HL-60/S4 (cell line): ENCODE results near the gene FTH1.

Source experiments
- in situ Hi-C: fragments of 300-500 bp; cut with MboI; formaldehyde crosslinking; loops from 2 replicates; pipeline ENCODE4 v1.14.3; 2022; ENCODE audit warnings: low sequenced_read_pairs

The FTH1 gene

DNA sequence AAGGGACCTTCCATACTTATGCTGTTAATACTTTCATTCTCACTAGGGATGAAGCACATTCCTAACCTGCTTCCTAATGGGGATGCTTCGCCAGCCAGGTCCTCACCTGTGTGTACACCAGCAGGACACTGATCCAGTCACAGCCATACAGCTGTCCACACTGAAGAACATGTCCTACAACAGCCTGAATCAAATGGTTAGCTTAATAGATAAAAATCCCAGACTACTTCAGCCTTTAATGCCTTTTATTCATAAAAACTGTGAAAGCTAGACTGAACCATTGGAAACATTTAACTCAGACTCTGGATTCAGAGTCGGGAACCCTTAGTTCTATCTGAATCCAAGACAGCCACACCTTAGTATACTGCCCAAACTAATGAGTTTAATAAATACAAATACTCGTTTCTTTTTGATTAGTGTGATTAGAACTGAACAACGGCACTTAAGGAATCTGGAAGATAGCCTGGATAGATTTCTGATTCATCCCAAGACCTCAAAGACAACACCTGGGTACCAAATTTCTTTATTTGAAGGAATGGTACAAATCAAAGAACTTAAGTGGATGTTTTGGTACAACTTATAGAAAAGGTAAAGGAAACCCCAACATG lies 3.3 kb downstream of the FTH1 start:
- in situ Hi-C loops = no loop called here

DNA sequence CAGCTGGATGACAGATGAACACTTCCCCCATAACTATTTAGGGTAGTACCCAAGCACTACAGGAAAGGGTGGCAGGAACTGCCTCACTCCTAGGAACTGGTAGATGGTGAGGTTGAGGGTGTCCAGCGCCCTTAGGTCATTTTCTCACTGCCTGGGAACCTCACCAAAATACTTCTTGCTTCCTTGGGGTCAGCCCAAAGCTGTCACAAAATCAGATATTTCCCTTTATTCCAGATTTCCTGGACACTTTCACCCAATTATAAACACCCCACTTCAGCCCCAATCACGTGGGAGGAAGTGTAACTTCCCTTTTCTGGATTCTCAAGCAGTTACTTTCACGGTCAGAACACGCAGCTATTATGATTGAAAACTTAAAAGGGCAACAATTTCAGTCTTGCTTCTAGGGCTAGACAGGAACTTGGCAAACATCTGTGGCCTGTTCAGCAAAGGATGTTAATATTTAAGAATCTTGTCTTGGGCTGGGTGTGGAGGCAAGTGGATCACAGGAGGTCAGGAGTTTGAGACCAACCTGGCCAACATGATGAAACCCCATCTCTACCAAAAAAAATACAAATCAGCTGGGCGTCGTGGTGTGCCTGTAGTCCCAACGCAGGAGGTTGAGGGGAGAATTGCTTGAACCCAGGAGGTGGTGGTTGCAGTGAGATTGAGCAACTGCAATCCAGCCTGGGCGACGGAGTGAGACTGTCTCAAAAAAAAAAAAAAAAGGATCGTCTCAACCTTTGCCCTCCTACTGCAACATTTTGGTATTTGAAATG lies 4.0 kb downstream of the FTH1 start:
- in situ Hi-C loops = no loop called here

DNA sequence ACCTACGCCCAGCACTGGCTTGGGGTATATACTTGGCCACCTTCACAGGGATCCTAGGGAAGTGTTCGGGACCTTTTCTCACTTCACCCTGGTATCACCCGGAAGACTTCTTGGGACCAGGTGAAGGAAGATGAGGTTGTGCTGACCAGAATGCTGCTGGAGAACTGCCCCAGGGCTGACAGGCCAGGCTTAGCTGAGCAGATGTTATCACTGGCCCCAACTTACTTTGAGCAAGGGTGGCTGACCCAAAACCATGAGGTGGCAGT lies 4.5 kb downstream of the FTH1 start:
- in situ Hi-C loops = no loop called here

DNA sequence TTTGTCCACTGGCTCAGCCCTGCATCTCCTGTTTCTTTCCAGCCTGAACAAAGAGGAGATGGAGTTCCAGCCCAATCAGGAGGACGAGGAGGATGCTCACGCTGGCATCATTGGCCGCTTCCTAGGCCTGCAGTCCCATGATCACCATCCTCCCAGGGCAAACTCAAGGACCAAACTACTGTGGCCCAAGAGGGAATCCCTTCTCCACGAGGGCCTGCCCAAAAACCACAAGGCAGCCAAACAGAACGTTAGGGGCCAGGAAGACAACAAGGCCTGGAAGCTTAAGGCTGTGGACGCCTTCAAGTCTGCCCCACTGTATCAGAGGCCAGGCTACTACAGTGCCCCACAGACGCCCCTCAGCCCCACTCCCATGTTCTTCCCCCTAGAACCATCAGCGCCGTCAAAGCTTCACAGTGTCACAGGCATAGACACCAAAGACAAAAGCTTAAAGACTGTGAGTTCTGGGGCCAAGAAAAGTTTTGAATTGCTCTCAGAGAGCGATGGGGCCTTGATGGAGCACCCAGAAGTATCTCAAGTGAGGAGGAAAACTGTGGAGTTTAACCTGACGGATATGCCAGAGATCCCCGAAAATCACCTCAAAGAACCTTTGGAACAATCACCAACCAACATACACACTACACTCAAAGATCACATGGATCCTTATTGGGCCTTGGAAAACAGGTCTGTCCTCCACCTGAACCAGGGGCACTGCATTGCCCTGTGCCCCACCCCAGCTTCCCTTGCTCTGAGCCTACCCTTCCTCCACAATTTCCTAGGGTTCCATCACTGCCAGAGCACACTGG lies 5.0 kb downstream of the FTH1 start:
- in situ Hi-C loops = no loop called here

DNA sequence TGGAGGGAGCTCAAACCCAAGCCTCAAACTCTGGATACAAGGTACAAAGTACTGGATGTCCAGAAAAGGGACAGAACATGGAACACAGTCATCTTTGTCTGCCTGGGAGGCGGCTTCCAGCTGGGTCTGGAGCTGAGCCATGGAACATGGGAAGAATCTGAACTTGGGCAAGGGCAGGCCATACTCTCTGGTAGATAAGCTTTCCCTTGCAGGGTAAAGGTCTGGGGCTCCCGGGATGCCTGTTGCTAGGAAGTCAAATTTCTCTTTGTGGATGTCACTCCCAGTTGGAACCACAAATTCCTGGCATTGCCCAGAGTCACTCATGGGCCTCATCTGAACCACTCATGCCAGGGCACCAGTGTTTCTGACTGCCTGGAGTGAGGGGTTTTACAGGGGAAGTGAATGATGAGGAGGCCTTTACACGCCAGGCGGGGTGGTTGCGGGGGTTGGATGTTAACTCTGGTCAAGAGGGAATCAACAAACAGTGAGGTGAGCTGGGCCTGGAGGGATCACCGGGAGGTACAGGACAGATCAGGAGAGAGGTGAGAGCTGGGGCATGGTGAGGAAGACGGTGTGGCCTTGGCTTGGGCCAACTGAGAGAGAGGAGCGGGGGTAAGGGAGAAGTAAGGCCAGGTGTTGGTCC lies 5.7 kb downstream of the FTH1 start:
- in situ Hi-C loops = no loop called here

DNA sequence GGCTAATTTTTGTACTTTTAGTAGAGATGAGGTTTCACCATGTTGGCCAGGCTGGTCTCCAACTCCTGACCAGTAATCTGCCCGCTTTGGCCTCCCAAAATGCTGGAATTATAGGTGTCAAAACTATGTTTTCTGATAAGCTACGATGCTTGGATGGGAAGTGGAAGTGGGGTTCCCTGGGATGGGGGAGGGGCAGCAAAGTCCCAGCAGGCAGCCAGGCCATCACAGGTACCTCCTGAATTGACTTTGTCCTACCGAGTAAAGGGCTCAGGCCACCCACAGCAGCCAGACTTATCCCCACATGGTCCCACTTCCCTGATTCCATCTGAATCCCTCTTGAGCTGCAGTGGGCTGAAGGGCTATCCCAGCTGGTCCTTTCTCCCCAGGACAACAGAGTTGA lies 6.9 kb downstream of the FTH1 start:
- in situ Hi-C loops = no loop called here

DNA sequence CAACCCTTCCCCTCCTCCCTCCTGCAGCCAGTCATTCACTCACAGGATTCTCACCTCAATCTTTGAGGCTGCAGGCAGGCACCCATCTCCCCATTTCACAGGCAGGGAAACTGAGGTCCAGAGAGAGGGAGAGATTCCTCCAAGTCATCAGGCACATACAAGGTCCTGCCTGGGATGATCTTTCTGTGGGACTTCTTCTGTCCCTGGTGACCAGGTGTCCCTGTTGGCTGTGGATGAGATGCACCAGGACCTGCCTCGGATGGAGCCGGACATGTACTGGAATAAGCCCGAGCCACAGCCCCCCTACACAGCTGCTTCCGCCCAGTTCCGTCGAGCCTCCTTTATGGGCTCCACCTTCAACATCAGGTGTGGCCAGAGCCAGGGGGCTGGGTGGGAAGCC lies 7.8 kb downstream of the FTH1 start:
- in situ Hi-C loops = no loop called here

DNA sequence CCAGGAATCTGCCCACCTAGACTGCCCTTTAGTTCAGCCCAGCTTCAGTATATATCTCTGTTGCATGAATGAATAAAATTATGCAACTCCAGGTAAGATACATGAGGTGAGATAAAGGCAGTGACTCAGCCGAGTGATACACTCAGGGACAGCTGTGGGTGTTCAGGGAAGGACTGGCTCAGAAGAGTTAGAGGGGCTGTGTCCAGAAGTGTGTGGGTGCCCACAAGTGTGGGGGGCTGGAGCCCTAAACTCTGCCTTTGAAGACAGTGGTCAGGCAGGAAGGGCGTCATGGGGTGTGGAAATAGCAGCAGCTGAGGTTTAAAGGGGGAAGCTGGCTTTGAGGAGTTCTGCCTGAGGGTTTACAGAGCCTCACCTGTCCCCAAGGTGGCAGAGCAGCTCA lies 8.3 kb downstream of the FTH1 start:
- in situ Hi-C loops = no loop called here

DNA sequence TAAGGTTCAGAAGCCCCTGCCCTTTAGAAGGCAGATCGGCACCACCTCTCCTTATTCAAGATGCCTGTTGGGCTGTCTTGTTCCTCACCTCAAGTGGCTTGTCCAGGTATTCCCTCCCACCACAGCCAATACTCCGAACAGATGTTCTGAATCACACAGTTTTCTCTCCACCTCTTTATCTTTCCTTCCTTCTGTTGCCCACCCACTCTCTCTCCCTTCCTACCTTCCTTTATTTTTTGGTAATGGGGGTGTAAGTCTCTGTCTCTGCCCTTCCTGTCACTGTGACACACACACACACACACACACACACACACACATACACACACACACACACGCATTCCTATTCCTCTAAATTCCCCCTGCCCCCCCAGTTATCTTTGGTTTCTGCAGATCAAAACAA lies 8.8 kb downstream of the FTH1 start:
- in situ Hi-C loops = no loop called here

DNA sequence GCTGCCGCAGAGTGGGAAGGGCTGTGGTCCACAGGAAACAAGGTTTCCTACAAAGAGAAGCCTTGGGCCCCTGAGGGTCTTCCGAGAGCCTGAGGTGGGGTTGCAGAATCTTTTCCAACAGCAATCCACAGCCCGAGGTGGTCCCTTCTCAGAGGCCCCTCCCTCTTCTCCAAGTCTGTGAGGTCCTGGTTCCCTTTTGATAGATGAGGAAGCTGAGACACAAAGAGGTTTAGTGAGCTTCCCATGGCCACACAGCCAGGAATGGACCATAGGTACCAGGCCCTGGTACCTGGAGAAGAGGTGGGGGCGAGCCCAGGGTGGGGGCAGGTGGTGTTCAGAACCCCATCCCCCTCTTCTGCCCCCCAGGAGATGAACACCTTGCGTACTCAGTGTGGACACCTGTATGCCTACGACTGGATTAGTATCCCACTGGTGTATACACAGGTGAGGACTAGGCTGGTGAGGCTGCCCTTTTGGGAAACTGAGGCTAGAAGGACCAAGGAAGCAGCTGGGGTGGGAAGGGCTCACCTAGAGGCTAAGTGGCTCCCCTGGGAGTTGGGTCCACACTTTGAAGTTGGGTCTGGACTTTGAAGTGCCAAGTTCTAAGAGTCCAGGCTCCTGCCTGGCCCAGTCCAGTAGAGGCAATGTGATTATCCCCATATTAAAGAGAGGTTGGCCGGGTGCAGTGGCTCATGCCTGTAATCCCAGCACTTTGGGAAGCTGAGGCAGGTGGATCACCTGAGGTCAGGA lies 10.2 kb downstream of the FTH1 start:
- in situ Hi-C loops = no loop called here

DNA sequence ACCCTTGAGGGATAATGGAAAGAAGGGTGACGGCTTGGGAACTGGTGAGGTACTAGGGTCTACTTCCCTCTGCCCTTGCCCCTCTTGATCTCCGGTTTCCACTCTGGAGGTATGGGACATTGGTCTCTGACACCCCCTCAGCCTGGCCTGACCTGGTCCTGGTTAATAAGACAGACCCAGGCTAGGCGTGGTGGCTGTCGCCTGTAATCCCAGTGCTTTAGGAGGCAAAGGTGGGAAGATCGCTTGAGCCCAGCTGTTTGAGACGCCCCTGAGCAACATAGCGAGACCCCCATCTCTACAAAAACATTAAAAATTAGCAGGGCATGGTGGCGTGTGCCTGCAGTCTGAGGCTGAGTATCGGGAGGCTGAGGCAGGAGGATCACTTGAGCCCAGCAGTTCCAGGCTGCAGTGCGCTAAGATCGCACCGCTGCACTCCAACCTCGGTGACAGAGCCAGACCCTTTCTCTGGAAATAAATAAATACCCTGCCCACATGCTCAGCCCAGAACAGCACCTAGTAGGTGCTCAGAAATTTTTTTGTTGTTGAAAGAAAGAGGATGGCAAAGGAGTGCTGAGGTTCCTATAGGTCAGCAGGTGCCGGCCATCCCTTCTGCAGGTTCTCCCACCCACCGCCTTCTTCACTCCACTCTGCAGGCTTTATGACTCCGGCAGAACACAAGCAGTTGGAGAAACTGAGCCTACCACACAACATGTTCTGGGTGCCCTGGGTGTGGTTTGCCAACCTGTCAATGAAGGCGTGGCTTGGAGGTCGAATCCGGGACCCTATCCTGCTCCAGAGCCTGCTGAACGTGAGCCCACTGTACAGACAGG lies 11.0 kb downstream of the FTH1 start:
- in situ Hi-C loops = no loop called here

DNA sequence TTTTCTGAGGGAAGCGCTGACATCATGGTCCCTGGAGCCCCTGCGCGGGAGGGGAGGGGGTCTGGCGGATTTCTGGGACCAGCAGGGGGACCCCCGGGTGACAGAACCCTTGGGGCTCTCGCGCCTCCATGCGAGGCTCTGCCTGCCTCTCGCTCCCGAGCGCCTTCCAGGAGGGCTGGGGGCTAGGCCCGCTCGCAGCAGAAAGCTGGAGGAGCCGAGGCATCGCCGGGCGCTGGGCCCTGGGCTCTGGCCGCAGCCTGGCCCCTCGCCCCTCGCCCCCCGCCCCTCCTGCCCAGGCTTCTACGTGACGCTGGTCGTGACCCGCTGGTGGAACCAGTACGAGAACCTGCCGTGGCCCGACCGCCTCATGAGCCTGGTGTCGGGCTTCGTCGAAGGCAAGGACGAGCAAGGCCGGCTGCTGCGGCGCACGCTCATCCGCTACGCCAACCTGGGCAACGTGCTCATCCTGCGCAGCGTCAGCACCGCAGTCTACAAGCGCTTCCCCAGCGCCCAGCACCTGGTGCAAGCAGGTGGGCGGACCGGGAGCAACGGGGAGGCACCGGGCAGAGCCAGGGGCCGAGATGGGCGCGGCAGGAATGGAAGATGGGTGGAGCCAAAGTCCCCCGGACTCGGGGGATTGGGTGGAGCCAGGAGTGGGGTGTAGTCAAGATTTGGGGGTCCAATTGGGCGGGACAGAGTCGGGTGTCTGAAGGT lies 11.9 kb downstream of the FTH1 start:
- in situ Hi-C loops = no loop called here

DNA sequence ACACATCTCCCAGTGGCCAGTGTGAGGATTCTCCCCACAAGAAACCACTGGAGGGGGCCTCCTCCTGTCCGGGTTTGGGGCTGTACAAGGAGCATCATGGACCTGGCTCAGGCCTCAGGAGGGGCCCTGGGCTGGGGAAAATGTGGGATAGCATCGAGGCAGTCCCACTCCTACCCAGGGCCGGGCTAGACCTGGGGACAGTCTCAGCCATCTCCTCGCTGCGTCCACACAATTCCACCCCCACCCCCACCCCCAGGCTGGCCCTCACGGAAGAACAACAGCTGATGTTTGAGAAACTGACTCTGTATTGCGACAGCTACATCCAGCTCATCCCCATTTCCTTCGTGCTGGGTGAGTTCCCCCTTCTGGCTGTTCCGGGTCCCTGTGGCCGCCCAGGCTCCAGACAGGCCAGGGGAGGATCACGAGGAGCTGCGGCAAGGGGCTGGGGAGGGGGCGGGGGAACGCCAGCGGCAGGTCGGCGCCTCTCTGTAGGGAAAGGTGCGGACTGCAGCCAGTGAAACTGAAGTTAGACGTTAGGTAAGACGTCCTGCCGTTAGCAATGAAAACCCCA lies 12.5 kb downstream of the FTH1 start:
- in situ Hi-C loops = loop anchor here (5.0 kb wide), 1 partner anchor 58 kb away; no protein-coding TSS in a partner anchor

DNA sequence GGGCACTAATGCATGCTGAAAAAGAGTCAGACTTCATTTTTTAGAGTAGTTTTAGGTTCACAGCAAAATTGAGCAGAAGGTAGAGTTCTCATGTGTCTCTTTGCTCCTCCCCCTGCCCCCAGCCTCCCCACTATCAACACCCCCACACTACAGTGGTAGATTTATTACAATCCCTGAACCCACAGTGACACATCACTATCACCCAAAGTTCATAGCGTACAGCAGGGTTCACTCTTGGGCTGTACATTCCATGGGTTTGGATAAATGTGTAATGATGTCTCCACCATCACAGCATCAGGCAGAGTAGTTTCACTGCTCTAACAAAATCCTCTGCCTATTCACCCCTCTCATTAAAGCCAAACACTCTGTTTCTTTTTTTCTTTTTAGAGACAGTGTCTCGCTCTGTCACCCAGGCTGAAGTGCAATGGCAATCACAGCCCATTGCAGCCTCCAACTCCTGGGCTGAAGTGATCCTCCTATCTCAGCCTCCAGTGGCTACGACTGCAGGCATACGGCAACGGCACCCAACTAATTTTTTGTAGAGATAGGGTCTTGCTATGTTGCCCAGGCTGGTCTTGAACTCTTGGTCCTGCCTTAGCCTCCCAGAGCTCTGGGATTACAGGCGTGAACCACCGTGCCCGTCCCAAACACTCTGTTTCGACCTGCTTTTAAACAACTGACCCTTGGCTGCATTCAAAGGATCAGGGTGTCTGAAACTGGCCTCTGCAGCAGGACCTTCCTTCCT lies 13.2 kb downstream of the FTH1 start:
- in situ Hi-C loops = loop anchor here (5.0 kb wide), 1 partner anchor 57 kb away; no protein-coding TSS in a partner anchor

DNA sequence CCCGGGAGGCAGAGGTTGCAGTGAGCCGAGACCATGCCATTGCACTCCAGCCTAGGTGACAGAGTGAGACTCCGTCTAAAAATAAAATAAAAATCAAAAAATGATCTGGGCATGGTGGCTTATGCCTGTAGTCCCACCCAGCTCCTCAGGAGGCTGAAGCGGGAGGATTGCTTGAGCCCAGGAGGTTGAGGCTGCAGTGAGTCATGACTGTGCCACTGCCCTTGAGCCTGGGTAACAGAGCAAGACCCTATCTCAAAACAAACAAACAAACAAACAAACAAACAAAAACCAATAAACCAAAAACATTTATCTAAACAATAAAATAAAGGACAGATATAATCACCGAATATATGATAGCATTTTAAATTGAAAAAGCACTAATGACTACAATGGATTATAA lies 13.8 kb downstream of the FTH1 start:
- in situ Hi-C loops = loop anchor here (5.0 kb wide), 1 partner anchor 56 kb away; no protein-coding TSS in a partner anchor

DNA sequence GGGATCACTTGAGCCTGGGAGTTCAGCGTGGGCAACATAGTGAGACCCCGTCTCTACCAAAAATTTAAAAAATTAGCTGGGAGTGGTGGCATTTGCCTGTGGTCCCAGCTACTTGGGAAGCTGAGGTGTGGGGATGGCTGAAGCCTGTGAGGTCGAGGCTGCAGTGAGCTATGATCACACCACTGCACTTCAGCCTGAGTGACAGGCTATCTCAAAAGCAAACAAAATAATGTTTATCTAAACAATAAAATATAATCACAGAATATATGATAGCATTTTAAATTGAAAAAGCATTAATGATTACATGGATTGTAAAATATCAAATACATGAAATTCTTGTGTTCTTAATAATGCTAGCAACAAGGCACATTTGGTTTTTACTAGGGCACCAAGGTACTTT lies 14.6 kb downstream of the FTH1 start:
- in situ Hi-C loops = loop anchor here (5.0 kb wide), 1 partner anchor 56 kb away; no protein-coding TSS in a partner anchor

DNA sequence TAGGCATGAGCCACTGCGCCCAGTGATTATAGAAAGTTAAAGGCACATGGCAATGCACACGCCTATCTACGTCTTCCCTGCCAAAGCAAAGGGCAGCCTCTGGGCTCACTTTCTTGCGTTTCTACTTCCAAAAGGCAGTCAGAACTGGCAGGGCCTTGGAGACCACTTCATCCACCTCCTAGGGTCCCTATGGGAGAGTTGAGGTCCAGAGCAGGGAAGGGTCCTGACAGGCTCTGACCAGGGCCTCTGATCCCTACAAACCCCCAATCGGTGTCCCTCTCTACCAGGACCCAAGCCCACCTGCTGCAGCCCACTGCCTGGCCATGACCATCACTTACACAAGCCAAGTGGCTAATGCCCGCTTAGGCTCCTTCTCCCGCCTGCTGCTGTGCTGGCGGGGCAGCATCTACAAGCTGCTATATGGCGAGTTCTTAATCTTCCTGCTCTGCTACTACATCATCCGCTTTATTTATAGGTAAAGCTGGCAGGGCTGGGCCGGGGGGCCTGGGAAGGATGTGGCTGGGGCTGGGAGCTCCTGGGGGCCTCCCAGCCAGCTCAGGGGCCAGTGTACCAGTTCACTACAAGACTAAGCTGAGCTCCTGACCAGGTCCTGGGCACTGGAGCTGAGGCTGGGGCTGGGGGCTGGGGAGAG lies 15.8 kb downstream of the FTH1 start:
- in situ Hi-C loops = loop anchor here (5.0 kb wide), 1 partner anchor 54 kb away; no protein-coding TSS in a partner anchor
